MCF 10A (cell line): ENCODE data around the gene SCAMP1. TPM values are rescaled to one million over a fixed set of nuclear protein-coding genes. Genes with fewer than 3 reads are reported as not detected.

Experiments used
- BruUV-seq: library from RNA; stranded (reverse); fragments of 400-500 nt; replicated peaks from 2 replicates; lab custom pipeline; 2021; lab: Mats Ljungman, UMichigan
- CTCF ChIA-PET: fragments of 300-600 bp; sonication (Branson Sonifier 250); formaldehyde crosslinking; extraction: SDS; loops from one replicate; lab custom pipeline; 2021; ENCODE audit warnings: antibody characterized with exemption, inconsistent platforms; lab: Yijun Ruan, JAX
- POLR2A ChIA-PET: fragments of 300-600, 350-650 bp; sonication (Branson Sonifier 250); formaldehyde crosslinking; extraction: SDS; loops from one replicate; lab custom pipeline; 2020; ENCODE audit warnings: antibody characterized with exemption, inconsistent platforms; lab: Yijun Ruan, JAX
- DNase-seq: peaks from one replicate; pipeline ENCODE4 v3.0.0-alpha.2; 2018; ENCODE audit not compliant: unreplicated experiment
- H3K27ac Mint-ChIP-seq: one replicate; pipeline ENCODE4 v1.8.0; 2022; ENCODE audit warnings: mild to moderate bottlenecking, low read depth, mixed read lengths; ENCODE audit not compliant: unreplicated experiment
- H3K27me3 Mint-ChIP-seq: one replicate; pipeline ENCODE4 v1.8.0; 2022; ENCODE audit warnings: mixed read lengths; ENCODE audit not compliant: insufficient read depth, unreplicated experiment
- H3K36me3 Mint-ChIP-seq: one replicate; pipeline ENCODE4 v1.8.0; 2022; ENCODE audit warnings: mild to moderate bottlenecking, moderate library complexity, mixed read lengths; ENCODE audit not compliant: insufficient read depth, unreplicated experiment
- H3K4me1 Mint-ChIP-seq: one replicate; pipeline ENCODE4 v1.8.0; 2022; ENCODE audit warnings: mixed read lengths; ENCODE audit not compliant: insufficient read depth, unreplicated experiment
- H3K4me3 Mint-ChIP-seq: one replicate; pipeline ENCODE4 v1.8.0; 2022; ENCODE audit warnings: mild to moderate bottlenecking, moderate library complexity, mixed read lengths; ENCODE audit not compliant: unreplicated experiment
- H3K9me3 Mint-ChIP-seq: one replicate; pipeline ENCODE4 v1.8.0; 2022; ENCODE audit warnings: mixed read lengths; ENCODE audit not compliant: unreplicated experiment
- intact Hi-C: fragments of 100-400 bp; cut with micrococcal nuclease; formaldehyde crosslinking; loops from 2 replicates; pipeline ENCODE4 v1.14.1; 2022
- total RNA-seq: library from RNA; stranded (reverse); gene quantifications from 2 replicates; pipeline ENCODE4 v1.2.3, GENCODE V29; 2022
- TF ChIP-seq, protein P1 (sequence below): fragments of 200-600 bp; IDR thresholded peaks from one replicate; pipeline ENCODE4 v1.8.0; 2022; ENCODE audit warnings: antibody characterized with exemption, mild to moderate bottlenecking; ENCODE audit not compliant: unreplicated experiment

Gene SCAMP1
- total RNA-seq, 1 experiment from 2014 or later: 26.1 TPM

DNA sequence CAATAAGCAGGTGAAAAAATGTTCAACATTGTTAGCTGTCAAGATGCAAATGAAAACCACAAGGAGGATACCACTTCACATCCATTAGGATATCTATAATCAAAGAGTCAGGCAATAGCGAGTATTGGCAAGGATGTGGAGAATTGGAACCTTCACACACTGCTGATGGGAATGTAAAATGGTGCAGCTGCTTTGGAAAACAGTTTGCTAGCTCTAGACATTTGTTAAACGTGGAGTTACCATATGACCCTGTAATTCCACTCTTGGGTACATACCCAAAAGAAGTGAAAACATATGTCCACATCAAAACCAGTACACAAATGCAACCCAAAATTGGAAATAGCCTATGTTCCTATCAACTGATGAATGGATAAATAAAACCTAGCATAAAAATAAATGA is 37.4 kb downstream of the SCAMP1 start:
- intact Hi-C loops: no loop called here
- CTCF ChIA-PET: interaction anchor here (1.4 kb wide), 1 partner anchor 16 kb away, joined by 5 read pairs; no protein-coding TSS in a partner anchor

DNA sequence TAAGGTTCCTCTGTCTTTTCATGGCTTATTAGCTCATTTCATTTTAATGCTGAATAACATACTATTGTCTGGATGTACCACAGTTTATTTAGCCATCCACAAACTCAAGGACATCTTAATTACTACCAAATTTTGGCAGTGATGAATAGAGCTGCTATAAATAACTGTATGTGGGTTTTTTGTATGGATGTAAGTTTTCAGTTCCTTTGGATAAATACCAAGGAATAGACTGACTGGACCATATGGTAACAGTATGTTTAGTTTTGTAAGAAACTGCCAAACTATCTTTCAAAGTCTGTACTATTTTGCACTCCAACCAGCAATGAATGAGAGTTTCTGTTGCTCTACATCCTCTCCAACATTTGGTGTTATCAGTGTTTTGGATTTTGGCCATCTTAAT is 38.7 kb downstream of the SCAMP1 start:
- Mint-ChIP-seq H3K36me3 (no peaks in the 10 kb centered on the region), H3K9me3 (no peaks in the 10 kb centered on the region), H3K4me3 (no peak overlapping the region), H3K27ac (no peak overlapping the region), H3K27me3 (no peaks in the 10 kb centered on the region), H3K4me1 (no peaks in the 10 kb centered on the region)
- intact Hi-C loops: no loop called here
- DNase-seq: no peak
- no TSS peak for BruUV-seq
- TF ChIP-seq, protein P1, sequence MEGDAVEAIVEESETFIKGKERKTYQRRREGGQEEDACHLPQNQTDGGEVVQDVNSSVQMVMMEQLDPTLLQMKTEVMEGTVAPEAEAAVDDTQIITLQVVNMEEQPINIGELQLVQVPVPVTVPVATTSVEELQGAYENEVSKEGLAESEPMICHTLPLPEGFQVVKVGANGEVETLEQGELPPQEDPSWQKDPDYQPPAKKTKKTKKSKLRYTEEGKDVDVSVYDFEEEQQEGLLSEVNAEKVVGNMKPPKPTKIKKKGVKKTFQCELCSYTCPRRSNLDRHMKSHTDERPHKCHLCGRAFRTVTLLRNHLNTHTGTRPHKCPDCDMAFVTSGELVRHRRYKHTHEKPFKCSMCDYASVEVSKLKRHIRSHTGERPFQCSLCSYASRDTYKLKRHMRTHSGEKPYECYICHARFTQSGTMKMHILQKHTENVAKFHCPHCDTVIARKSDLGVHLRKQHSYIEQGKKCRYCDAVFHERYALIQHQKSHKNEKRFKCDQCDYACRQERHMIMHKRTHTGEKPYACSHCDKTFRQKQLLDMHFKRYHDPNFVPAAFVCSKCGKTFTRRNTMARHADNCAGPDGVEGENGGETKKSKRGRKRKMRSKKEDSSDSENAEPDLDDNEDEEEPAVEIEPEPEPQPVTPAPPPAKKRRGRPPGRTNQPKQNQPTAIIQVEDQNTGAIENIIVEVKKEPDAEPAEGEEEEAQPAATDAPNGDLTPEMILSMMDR: no peak
- ChIA-PET CTCF (no interaction called here), POLR2A (interaction anchor here (0.5 kb wide), 1 partner anchor 17 kb away, joined by 4 read pairs; no protein-coding TSS in a partner anchor)

More for the DNA sequence above, 37.4 kb downstream of the SCAMP1 start:
- Mint-ChIP-seq H3K27ac (no peak overlapping the region), H3K4me3 (no peak overlapping the region), H3K27me3 (no peaks in the 10 kb centered on the region), H3K36me3 (no peaks in the 10 kb centered on the region), H3K9me3 (no peaks in the 10 kb centered on the region), H3K4me1 (no peaks in the 10 kb centered on the region)
- TF ChIP-seq, protein P1: no peak
- BruUV-seq: no TSS peak
- POLR2A ChIA-PET: interaction anchor here (0.6 to 1.1 kb wide), 2 partner anchors 9 to 622 kb away, joined by 3 to 4 read pairs; no protein-coding TSS in a partner anchor
- no peak for DNase-seq

DNA sequence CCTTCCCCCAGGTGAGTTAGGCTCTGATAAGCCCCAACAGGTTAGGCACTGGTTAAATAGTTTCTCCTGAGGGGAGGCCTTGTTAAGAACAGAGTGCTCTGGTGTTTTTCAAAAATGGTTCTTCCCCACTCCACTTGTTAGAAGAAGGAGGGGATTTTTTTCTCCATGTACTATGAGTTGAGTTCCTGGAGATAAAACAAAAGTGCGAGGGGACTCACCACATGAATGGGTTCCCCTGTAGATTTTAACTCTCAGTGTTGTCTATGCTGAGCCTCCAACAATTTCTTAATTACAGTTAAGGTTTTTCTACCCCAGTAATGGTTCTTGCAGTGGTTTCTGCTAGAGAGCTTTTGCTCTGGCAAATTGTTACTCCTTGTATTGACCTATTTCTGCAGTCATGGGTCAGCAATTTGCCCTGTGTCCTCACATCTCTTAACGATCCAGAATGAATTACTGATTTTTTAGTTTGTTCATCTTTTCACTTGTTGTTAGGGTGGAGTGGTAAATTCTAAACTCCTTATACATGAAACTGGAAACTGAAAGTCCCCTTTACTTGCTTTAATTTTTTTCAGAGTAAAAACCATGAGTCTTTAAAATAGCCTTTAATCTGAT is 44.4 kb downstream of the SCAMP1 start:
- Mint-ChIP-seq H3K4me3 (no peak overlapping the region), H3K27ac (no peak overlapping the region), H3K9me3 (no peaks in the 10 kb centered on the region), H3K36me3 (no peaks in the 10 kb centered on the region), H3K27me3 (no peaks in the 10 kb centered on the region), H3K4me1 (peaks cover 20% of the 10 kb centered on the region)
- ChIA-PET POLR2A (interaction anchor here (0.6 to 1.0 kb wide), 2 partner anchors 77 to 103 kb away, joined by 4 read pairs; no protein-coding TSS in a partner anchor), CTCF (no interaction called here)
- TF ChIP-seq, protein P1: no peak
- DNase-seq: no peak
- intact Hi-C loops: no loop called here
- BruUV-seq: no TSS peak

DNA sequence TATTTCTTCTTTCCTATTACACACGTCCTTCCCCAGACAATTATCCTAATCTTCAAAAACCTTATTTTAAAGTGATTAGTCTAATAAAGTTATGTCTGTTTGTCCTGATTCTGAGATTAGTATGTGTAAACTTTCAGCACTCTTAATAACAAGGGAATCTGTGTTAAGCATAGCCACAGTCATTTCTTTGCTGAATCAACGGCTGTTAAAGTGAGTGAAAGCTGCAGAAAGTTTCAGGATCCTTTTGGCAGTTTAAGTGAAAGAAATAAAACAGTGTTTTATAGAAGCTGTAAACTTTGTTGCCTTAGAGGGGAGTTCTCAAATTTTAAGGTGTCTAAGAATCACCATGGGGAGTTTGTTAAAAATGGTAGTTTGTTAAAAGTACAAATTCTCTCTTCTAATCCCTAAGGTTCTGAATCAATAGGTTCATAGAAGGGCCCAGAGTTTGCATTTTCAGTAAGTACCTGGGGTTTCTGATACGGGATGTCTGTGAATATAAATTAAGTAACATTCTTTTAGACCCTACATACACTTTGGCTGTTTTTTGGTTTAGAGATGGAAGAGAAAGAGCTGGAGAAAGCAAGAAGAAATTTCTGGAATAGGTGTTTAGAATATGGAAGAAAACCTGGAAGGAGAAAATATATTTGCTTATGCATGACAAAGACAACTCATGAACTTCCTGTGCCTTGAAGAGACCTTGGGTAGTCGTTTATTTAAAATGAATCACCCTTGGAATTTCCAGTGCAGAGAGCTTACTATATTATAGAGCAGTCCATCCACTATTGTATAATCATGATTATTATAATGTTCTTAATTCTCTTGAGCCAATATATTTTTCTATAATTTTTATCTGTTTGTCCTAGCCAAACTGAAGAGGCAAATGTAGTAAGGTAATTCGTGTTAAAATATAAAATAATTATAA is 45.7 kb downstream of the SCAMP1 start:
- BruUV-seq: no TSS peak
- H3K4me1 Mint-ChIP-seq: peaks cover 20% of the 10 kb centered on the region
- H3K27me3 Mint-ChIP-seq: no peaks in the 10 kb centered on the region
- no peak overlapping the region for H3K27ac Mint-ChIP-seq
- CTCF ChIA-PET: interaction anchor here (1.0 kb wide), 1 partner anchor 62 kb away, joined by 4 read pairs; no protein-coding TSS in a partner anchor
- DNase-seq: peak; percentile 35
- H3K4me3 Mint-ChIP-seq: no peak overlapping the region
- no peaks in the 10 kb centered on the region for H3K9me3 Mint-ChIP-seq
- TF ChIP-seq, protein P1: no peak
- H3K36me3 Mint-ChIP-seq: no peaks in the 10 kb centered on the region
- POLR2A ChIA-PET: interaction anchor here (0.7 to 1.0 kb wide), 2 partner anchors 9 to 78 kb away, joined by 4 read pairs; no protein-coding TSS in a partner anchor
- intact Hi-C loops: no loop called here
